Gastrocnemius medialis (tissue), 4 donors: Measurements from ENCODE around the gene KCTD19.

Experiments
- CTCF ChIP-seq, 5 experiments: fragments of 450-650 bp in 3 of 5; fragments of 200-600 bp in 2 of 5; sonication (generic) in 2 of 5; IDR thresholded peaks in 4 of 5; conservative IDR thresholded peaks in 1 of 5; 1 replicate in 4 of 5; 2 replicates in 1 of 5; pipeline ENCODE4 v1.5.1; 2016 to 2019; ENCODE audit warnings: antibody characterized with exemption in 5 of 5, mild to moderate bottlenecking in 3 of 5, moderate library complexity in 3 of 5
- POLR2A ChIP-seq, 2 donors: fragments of 450-650 bp; IDR thresholded peaks; one replicate each; pipeline ENCODE4 v1.6.1; 2017; ENCODE audit warnings: antibody characterized with exemption in 2 of 2, mild to moderate bottlenecking in 2 of 2, moderate library complexity in 2 of 2

GRCh38 chr16:67245674-67246080 lies 80.9 kb downstream of the KCTD19 start:
- TF ChIP-seq CTCF (IDR thresholded peaks at IDR 0.05 in 4 of 5, conservative IDR thresholded peaks at IDR 0.05 in 1 of 5) (no peak), POLR2A (IDR thresholded peaks at IDR 0.05) (no peak)
